ENCODE results near the gene RNF150. TPM values are rescaled to one million over a fixed set of nuclear protein-coding genes. Genes with fewer than 3 reads are reported as not detected.

The RNF150 gene
- total and polyA plus RNA-seq, 7 donors: 0.46 to 69.0 (median 53.2) TPM

GRCh38 chr4:141035920-141036319 is 97.3 kb downstream of the RNF150 start:
- TF ChIP-seq POLR2AphosphoS5 (IDR thresholded peaks at IDR 0.05) (no peak), POLR2A (IDR thresholded peaks at IDR 0.05) (no peak), CTCF (IDR thresholded peaks at IDR 0.05) (no peak), EP300 (IDR thresholded peaks at IDR 0.05) (no peak)
- peaks cover 0 to 2% (median 0%) of the 10 kb centered on the region in 4 donors for H3K9me3 ChIP-seq
- H3K4me3 ChIP-seq: no peak overlapping the region
- no peaks in the 10 kb centered on the region for H3K27me3 ChIP-seq
- DNase-seq: no peak
- H3K4me1 ChIP-seq: peaks cover 0 to 46% (median 27%) of the 10 kb centered on the region in 4 donors
- H3K36me3 ChIP-seq: no peaks in the 10 kb centered on the region
- intact Hi-C loops (cut with DNase I): no loop called here
- peak overlapping the region in 3 of 4 donors; percentile 41 to 62 (median 54) for H3K27ac ChIP-seq

GRCh38 chr4:141028024-141028529 is 105.2 kb downstream of the RNF150 start:
- no peak for DNase-seq
- no peak for TF ChIP-seq CTCF (IDR thresholded peaks at IDR 0.05)
- peak; percentile 7 to 45 (median 32) for TF ChIP-seq EP300 (IDR thresholded peaks at IDR 0.05)
- TF ChIP-seq POLR2AphosphoS5 (IDR thresholded peaks at IDR 0.05): peak; percentile 41 to 80 (median 64)
- TF ChIP-seq POLR2A (IDR thresholded peaks at IDR 0.05): no peak
- 51 to 67% methylated on average over 2 of the region's 2 CpGs for WGBS, 2 donors
- no peaks in the 10 kb centered on the region for H3K9me3 ChIP-seq
- no peaks in the 10 kb centered on the region for H3K36me3 ChIP-seq
- peaks cover 0 to 39% (median 33%) of the 10 kb centered on the region in 4 donors for H3K4me1 ChIP-seq
- peak overlapping the region; percentile 43 to 79 (median 76) for H3K27ac ChIP-seq
- intact Hi-C loops (cut with DNase I): loop anchor here (5.0 to 10.0 kb wide), 2 partner anchors 104 to 163 kb away; partner anchors contain the start of gene RNF150
- H3K4me3 ChIP-seq: no peak overlapping the region
- no peaks in the 10 kb centered on the region for H3K27me3 ChIP-seq

GRCh38 chr4:141027421-141027820 is 105.8 kb downstream of the RNF150 start:
- peak overlapping the region; percentile 43 to 79 (median 76) for H3K27ac ChIP-seq
- H3K27me3 ChIP-seq: no peaks in the 10 kb centered on the region
- 9 to 56% methylated on average over 1 of the region's 1 CpG for WGBS, 2 donors

GRCh38 chr4:141026900-141027299 is 106.4 kb downstream of the RNF150 start:
- Histone ChIP-seq H3K4me3 (no peak overlapping the region), H3K4me1 (peaks cover 0 to 51% (median 40%) of the 10 kb centered on the region in 4 donors), H3K27ac (peak overlapping the region; percentile 43 to 79 (median 76)), H3K9me3 (no peaks in the 10 kb centered on the region), H3K27me3 (no peaks in the 10 kb centered on the region), H3K36me3 (no peaks in the 10 kb centered on the region)
- intact Hi-C loops (cut with DNase I): loop anchor here (5.0 to 10.0 kb wide), 2 partner anchors 105 to 162 kb away; partner anchors contain the start of gene RNF150
- WGBS, 2 donors: 87 to 89% methylated on average over 7 of the region's 7 CpGs
- DNase-seq: no peak
- TF ChIP-seq POLR2A (IDR thresholded peaks at IDR 0.05) (no peak), POLR2AphosphoS5 (IDR thresholded peaks at IDR 0.05) (no peak), CTCF (IDR thresholded peaks at IDR 0.05) (no peak), EP300 (IDR thresholded peaks at IDR 0.05) (no peak)

More at GRCh38 chr4:141027421-141027820, 105.8 kb downstream of the RNF150 start:
- Histone ChIP-seq H3K4me3 (no peak overlapping the region), H3K9me3 (no peaks in the 10 kb centered on the region), H3K4me1 (peaks cover 0 to 46% (median 35%) of the 10 kb centered on the region in 4 donors), H3K36me3 (no peaks in the 10 kb centered on the region)
- intact Hi-C loops (cut with DNase I): loop anchor here (5.0 to 10.0 kb wide), 2 partner anchors 105 to 163 kb away; partner anchors contain the start of gene RNF150
- TF ChIP-seq POLR2AphosphoS5 (IDR thresholded peaks at IDR 0.05) (peak; percentile 26 to 54 (median 40)), EP300 (IDR thresholded peaks at IDR 0.05) (no peak)
- no peak for DNase-seq

GRCh38 chr4:141023051-141023450 is 110.2 kb downstream of the RNF150 start:
- Histone ChIP-seq H3K27me3 (no peaks in the 10 kb centered on the region), H3K9me3 (no peaks in the 10 kb centered on the region), H3K4me1 (peaks cover 0 to 80% (median 65%) of the 10 kb centered on the region in 4 donors), H3K36me3 (no peaks in the 10 kb centered on the region), H3K4me3 (no peak overlapping the region), H3K27ac (peak overlapping the region in 1 of 4 donors; percentile 78)
- no peak for TF ChIP-seq EP300 (IDR thresholded peaks at IDR 0.05)
- TF ChIP-seq POLR2AphosphoS5 (IDR thresholded peaks at IDR 0.05): no peak
- no peak for TF ChIP-seq CTCF (IDR thresholded peaks at IDR 0.05)
- TF ChIP-seq POLR2A (IDR thresholded peaks at IDR 0.05): no peak
- intact Hi-C loops (cut with DNase I): loop anchor here (5.0 to 10.0 kb wide), 3 partner anchors 34 to 158 kb away; no protein-coding TSS in a partner anchor
- no peak for DNase-seq
- WGBS, 2 donors: 94 to 97% methylated on average over 1 of the region's 1 CpG

All from sigmoid colon (tissue), 7 donors.